ENCODE results near the gene FBXL7.

Gene FBXL7

DNA sequence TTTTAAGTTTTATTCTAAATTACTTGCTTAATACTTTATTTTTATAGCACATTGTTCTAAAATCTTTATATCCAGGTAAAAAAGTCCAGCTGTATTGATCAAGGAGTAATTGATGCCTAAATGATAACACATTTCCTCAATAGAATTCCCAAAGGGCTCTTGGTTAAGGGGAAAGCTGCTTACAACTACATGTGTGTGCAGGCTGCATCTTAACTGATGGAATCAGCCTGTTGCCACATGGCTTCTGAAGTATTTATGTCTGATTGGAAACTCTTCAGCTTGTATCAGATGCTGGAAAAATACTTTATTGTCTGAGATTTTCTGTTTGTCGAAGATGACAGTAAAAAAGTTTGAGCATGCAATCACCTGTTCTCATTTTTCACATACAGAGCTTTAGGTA, 182.6 kb downstream of the FBXL7 start:
- DNase-seq, result no peak

DNA sequence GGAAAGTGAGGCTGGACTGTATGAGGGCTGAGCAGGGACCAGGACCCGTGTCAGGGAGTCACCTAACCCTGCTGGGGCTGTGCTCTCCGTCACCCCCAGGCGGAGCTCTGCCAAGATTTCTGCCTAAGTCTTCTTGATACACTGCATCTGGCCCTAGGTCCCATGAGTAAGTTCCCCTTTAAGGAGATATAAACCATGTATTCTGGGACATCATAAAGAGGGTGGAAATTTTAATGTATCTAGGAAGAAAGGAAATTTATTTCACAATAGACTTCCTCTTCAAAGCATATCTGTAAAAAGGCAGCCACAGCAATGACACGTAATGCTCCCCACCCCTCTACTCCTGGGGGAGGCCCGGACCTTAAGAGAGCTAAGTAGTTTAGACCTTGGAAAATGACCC, 183.4 kb downstream of the FBXL7 start:
- no peak for DNase-seq

DNA sequence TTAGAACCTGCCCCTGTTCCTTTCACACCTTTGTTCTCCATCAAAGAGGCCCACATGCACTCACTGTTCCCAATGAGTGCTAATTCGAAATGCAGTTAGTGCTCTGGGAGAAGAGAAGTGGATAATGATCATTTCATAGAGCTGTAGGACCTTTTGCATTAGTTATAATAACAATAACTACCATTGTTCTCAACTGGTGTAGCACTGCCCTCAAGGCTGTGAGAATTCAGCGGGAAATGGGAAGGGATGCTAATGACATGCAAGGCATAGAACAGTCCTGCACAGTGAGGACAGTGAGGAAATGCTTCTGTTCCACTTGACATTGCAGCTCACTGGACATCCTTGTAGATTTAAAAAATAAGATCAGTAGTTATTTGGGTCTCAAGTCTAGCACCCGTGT, 187.4 kb downstream of the FBXL7 start:
- DNase-seq, result no peak

DNA sequence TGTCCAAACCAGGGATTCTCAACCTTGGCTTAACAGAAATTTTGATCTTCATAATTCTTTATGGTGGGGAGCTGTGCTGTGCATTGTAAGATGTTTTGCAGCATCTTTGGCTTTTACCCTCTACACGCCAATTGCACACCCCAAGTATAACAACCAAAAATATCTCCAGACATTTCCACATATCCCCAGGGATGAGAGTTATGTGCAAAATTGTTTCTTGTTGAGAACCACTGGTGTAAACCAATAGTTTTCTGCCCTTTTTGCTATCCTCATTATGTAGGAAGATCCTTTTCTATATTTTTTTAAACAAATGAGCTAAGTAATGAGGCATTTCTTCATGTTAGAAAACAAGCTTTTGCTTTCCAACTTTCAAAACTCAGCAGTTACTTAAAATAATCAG, 189.9 kb downstream of the FBXL7 start:
- no peak for DNase-seq

DNA sequence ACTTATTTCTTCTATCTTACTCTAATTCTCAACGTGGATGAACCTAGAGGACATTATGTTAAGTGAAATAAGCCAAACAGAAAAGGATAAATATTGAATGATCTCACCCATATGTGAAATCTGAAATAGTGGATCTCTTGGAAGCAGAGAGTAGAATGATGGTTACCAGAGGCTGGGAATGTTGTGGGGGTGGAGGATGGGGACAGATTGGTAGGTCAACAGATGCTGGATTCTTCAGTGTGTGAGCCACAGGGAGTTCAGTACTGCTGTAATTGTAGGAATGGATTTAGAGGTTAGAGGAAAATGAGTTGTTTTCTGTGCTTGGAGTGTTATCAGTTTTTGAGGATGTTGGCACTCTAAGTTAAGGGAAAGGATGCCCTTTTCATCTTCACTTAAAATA, 190.6 kb downstream of the FBXL7 start:
- DNase-seq, result no peak

DNA sequence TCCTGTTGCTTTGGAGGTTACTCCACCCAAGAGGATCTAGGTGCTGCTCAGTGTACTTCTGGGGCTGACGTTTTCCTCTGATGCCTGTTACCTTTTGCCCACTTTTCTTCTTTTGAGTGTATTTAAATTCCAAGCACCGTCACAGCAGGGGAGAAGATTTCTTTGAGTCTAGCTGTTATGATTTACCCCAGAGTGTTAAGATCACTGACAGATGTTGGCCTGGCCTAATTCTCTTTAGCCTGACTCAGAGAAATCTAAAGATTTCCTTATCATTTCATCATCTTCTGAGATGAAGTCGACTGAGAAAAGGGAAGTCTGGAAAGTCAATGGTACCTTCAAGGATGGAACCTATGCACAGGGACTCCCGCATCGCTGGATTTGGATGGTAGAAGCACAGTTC, 191.5 kb downstream of the FBXL7 start:
- no peak for DNase-seq

DNA sequence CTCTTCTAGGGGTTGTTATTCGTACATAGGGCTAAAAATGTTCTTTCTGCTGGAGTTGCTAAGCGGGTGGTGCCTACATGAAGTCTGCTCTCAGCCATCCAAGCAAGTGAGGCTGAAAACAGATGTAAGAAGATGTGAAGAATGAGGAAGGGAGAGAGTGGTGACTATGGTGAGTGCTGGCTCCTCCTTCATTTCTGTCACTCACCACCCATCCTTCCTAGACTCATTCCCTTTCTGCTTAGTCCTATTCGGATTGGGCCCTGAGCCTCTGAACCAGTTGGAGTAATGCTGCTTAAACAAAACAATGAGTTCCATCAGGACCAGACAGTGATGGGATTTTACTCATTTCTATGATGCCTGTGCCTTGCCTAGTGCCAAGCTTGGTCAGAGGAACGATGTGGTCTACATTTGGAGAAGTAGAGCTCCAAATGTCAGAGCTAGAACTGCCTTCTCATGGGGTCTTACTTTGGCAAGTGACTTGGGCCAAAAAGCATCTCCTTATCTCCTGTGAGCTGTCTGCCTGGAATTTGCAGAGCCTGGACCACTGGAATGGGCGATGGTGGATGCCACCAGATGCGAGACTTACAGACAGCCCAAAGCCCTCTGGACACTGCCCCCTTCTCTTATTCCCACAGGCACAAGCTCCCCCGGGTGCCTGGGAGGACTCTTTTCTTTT, 192.9 kb downstream of the FBXL7 start:
- no peak for DNase-seq

DNA sequence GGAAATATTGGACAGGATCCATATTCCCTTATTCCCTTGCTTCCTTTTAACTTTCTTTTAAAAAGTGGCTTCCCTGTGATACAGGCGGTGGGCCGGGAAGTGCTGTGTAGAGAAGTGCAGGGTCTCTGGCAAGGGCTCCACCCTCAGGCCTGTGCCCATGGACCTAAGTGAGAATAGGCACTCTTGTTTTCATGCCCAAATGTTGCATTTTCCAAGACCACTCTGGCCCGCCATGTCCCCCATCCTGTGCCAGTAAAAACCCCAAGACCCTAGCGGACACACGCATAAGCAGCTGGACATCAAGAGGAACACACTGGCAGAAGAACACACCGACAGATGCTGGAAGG, 193.4 kb downstream of the FBXL7 start:
- no peak for DNase-seq

DNA sequence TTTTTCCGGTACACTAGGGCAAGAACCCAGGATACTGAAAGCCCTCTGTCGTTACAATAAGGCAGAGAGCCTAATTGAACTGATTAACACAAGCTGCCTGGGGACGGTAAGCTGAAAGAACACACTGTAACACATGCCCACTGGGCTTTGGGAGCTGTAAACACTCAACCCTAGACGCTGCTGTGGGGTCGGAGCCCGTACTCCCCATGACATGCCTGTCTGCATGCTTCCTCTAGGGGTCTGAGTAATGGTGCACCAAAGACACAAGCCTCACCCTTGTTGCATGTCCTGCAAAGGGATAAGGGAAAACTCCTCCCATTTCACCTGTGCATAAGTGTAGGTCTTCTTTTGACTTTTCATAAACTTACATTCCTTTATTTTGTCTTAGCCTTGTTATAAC, 194.0 kb downstream of the FBXL7 start:
- DNase-seq, result no peak

DNA sequence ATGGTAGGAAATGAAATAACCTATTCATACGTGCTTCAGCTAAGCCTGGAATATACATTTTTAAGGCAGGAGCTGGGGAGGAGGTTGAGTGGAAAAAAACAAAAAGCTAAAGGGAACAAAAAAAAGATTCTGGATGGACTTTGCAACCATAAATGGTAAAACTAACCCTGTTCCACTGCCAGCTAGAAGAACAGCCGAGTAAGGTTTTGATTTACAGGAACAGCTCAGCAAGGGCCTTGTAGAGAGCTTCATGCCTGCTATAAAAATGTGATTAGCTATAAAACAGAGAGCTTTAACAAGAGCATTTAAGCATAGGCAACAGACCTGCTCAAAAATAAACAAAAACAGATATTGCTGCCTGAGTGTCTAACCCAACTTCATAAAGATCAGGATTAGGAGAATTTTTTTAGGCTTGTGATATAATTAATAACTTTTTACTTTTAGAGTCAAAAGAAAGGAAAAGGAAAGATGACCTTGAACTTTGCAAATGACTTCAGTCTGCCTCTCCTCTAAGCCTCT, 194.8 kb downstream of the FBXL7 start:
- DNase-seq, result no peak

DNA sequence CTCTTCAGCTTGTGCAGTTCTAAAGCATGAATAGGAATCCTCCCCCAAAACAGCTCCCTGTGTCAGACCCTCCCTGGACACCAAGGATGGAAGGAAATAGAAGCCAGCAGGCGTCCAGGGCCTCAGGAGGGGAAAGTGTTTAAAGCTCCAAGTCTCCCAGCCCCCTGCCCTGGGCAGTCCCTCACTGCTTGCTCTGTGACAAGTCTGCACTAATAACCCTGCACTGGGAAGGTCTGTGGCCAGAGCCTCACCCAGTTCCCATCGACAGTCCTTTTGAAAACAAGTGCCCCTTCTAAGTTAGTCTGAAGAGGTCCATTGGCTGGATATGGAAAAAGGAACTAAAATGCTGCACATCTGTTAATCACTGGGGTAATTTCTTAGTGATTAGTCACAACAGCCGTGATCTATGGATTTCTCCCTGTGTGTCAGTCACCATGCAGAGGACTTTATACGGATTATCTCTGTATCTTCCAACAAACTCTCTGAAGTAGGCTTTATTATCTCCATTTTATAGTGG, 195.3 kb downstream of the FBXL7 start:
- no peak for DNase-seq

DNA sequence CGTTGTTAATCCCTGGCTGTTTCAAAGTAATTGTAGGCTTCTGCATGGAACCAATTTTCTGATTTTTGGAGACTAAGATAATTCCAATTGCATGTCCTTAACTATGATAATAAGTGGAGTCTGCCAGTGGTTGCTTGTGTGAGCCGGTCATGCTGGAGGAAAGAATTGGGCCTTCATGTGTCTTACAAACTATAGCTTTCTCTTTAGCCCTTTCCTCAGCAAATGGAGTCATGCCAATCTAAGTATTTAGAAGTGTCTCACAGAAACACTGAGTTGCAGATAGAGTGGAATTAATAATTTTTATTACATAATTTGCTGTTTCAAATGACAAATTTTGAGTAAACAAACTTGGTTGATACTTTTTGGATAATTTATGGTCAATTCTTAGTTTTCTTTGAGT, 200.4 kb downstream of the FBXL7 start:
- no peak for DNase-seq

DNA sequence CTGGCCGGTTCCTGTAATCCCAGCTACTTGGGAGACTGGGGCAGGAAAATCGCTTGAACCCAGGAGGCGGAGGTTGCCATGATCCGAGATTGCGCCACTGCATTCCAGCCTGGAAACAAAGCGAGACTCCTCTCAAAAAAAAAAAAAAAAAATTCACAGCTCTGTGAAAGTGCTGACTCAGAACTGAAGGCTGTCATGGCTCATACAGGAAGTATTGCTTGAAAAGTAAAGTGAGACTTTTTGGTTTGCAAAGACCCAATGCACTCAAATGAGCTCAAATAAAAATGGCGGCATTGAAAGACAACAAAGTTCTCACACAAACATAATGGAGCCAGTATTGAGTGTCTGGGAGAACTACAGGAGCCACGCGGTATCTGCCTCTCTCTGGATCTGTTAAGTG, 202.1 kb downstream of the FBXL7 start:
- no peak for DNase-seq

DNA sequence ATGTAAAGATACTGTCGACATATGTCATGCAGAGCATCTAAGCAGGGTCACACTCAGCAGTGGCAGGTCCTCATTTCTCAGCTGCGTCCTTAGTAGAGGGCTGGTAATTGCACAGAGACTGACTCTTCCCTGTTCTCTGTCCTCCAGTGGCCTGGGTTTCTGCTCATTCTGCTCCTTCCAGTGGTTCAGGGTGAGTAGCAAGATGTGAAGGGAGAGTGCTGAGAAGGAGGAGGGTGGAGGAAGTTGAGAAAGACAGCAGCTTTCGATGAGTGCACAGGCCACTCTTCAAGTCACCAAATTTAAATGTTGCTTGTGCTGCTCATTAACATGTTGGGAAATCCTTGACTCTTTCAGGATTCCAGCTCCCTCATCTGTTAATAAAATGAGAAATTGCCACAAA, 203.9 kb downstream of the FBXL7 start:
- no peak for DNase-seq

DNA sequence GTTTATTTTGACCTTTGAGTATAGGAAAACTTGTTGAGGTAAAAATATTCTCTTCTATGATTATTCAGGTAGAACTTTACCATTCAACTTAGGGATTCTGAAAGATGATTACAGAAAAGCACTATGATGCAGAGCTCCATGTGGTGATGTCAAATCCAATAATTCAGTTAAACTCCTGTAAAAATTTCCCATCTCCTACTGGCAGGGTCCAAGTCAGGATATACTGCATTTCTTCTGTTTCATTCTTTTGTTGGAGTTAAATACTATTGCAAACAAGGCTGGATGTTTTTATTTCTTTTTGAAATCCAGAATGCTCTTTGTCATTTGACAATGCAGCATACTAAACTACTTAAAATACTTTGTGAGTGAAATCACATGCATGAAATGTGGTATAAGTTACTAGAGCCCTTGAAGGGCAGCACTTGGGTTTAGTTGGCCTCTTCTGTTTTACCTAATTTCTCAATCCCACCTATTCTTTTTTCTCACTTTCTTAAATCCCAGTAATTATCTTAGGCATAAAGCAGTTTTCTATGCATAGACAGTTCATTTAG, 204.5 kb downstream of the FBXL7 start:
- DNase-seq, result no peak

DNA sequence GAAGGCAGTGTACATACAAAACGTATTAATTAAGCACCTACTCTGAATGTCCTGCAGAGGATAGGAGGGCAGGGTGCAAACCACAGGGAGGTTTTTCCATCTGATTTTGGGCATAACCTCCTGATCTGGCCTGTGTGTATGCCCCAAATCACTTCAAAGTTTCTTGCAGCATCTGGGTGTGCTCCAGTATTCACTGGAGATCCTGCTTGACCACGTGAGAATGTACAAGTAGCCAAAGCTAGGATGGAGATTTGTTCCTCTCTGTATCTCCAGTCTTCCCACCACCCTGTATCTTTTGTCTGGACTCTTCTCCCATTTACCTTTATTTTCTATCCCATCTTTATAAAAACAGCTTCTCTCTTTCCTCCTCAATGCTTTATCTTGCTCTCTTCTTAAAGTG, 207.7 kb downstream of the FBXL7 start:
- no peak for DNase-seq

DNA sequence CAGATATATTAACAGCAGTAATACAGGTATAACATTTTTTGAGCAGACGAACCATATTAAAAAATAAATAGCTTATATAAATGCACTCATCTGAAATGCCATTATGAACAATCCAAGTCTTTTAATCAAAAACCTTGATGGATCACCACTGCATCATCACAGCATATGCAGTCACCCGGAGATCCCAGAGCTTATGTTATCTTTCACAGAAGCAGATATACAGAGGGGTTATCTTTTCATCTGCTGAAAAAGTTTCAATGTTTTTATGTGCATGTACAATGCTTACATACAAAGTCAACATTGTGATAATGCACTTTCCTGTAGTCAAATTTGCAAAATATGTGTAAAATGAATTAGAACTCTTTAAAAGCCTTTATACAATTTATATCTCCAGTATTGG, 211.9 kb downstream of the FBXL7 start:
- DNase-seq, result no peak

DNA sequence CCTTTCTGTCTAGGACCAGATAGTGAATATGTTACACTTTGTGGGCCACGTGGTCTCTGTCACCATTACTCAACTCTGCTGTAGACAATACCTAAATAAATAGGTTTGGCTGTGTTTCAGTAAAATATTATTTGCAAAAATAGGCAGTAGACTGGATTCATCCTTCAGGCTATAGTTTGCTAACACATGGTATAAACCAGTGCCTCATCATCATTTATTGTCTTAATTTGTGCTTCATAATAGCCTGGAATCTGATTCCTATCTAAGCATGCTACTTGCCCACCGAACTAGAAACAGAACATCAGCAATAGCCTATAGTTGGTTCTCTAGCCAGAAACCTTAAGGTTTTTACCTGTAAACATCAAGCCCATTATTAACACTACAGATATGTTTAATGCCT, 215.6 kb downstream of the FBXL7 start:
- DNase-seq, result no peak

DNA sequence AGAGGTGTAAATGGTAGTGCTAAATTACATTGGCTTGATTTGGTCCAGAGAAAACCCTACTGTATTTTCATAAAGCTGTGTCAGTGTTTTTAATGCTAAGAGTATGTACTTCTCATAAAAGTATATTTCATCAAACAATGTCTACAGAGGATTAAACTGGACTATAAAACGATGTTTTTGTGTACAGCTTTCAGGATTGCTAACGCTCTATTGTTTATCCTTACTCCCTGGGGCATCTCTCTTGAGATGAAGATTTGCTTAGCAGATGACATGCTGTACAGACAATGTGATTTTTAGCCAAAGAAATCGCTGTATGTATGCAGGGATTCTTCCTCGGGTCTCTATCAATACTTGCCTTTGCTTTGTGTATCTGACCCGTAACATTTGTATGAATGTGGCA, 216.0 kb downstream of the FBXL7 start:
- no peak for DNase-seq

DNA sequence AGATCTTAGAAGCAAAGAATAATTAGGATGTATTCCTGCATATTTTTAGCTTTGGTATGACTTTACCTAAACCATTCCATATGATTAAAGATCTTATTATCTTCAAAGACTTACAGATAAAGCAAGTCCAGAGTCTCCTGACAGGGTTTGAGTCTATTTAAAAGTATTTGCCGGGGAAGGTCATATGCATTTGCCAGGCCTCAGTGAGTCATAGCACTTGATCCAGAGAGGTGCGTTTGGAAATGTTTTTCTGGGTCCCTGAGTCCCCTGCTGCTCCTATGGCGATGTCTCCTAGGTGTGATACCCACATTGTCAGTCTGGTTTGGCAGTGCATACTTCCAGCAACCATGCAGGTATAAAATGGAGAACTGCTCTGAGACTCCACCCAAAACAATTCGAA, 217.0 kb downstream of the FBXL7 start:
- no peak for DNase-seq

DNA sequence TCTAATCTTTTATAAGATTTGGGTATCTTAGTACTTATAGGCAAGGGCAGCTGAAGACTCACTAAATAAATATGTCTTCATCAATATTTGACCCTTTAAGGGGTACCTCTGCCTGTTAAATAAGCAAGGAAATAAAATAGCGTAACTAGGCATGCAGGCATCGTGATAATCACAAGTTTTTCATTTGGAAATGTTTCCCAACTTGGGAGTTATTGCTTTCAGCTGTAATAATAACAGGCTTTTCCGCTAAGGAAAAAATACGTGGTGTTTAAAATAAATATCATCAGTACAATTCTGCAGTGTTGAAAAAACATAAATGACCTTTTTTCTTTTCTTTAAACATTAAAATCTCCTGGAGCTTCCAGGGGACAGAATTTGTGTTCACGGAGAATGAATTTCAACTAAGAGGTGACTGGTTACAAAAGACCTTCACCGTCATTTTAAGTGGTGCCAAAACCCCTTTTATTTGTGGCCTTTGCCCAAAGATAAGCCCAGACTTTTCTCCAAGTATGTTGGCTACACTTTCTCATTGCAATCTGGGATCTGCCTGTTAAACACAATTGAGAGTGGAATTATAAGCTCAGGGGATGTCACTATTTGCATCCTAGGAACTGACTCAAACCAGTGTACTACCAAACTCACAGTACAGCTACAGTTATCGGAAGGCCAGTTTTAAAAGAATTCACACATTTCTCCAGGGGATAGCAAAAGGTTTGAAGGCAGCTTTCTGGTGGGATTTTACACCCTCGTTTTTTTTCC, 218.6 kb downstream of the FBXL7 start:
- no peak for DNase-seq

DNA sequence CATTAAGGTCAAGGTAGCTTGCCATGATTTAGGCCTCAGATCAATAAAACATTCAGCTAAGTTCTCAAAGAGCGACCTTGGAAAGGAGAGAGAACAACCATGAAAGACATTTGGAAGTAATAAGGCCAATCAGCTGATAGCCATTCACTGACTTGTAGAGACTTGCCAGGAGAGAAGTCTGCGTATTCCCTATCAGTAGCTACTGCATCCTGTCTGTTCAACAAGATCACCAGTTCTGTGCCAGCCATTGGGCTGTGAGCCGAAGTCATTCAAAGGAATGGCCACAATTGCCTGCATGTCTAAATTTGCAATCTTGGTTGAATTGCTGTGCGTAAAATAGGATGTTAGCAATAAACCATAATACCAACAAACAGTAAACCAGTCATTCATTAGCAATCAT, 219.8 kb downstream of the FBXL7 start:
- DNase-seq, result no peak

DNA sequence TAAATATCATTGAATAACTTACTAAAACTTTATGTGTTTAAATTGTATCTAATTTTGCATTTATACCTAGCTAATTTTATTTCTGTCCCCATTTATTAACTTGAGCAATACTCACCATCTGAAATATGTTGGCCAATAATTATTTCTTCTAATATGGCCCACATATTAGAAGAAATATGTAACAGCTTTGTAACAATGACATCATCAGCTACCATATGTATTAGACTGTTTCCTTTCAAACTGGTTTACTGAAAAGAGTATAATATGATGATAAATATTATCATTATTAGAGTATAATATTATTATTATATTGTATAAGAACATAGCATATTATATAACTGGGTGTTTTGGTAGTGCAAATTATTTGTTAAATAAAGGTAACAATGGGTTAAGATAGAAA, 220.5 kb downstream of the FBXL7 start:
- DNase-seq, result no peak

DNA sequence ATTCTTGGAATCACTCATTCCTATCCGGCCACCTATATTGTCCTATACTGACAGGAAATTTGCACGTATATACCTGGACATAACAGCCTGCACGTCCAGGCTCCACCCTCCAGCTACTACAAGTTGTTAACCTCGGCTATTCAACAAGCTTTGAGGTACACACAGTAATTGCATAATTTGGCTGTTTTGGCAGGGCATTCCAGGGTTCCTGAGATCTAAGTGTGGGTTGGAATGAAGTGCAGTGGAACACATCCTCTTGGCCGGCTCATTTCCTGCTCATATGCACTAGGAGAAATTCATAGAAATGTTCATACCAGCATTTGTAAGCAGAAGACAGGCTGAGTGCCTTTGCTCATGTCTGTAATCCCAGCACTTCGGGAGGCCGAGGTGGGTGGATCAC, 222.3 kb downstream of the FBXL7 start:
- DNase-seq, result no peak
